Astrocyte of the spinal cord (primary cell): ENCODE measurements around the gene PRKAR1B.

ENCODE experiments used
- DNase-seq: peaks from one replicate; pipeline ENCODE4 v3.0.0; 2011; ENCODE audit warnings: low read depth, low spot score
- H3K4me3 ChIP-seq: 2 replicates; pipeline ENCODE4 v1.5.1; 2011; ENCODE audit warnings: low read depth, mild to moderate bottlenecking, low read length, moderate library complexity
- in situ Hi-C: cut with HindIII; loops from 2 replicates; pipeline ENCODE4 v1.10.0; 2017; ENCODE audit warnings: low sequenced_read_pairs
- TF ChIP-seq, protein P1 (sequence below): IDR thresholded peaks from 2 replicates; pipeline ENCODE4 v1.5.1; 2012; ENCODE audit warnings: low read depth, mild to moderate bottlenecking, low read length, inconsistent platforms

Gene PRKAR1B

DNA sequence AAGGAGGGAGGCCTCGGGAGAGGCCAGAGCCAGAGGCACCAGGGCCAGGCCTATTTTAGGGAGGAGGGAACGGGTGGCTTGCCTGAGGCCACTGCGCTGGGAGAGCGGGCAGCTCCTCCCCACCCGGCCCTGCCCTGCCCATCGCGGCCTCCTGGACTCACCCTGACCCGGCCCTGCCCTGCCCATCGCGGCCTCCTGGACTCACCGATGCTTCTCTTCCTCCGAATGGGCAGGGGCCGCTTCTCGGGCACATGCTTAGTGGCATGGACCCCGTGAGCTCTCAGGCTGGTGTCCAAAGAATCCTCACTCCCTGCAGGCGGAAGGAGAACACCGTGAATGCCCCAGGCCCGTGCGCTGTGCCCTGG lies 215.0 kb downstream of the PRKAR1B start:
- H3K4me3 ChIP-seq = no peak overlapping the region
- TF ChIP-seq, protein P1, sequence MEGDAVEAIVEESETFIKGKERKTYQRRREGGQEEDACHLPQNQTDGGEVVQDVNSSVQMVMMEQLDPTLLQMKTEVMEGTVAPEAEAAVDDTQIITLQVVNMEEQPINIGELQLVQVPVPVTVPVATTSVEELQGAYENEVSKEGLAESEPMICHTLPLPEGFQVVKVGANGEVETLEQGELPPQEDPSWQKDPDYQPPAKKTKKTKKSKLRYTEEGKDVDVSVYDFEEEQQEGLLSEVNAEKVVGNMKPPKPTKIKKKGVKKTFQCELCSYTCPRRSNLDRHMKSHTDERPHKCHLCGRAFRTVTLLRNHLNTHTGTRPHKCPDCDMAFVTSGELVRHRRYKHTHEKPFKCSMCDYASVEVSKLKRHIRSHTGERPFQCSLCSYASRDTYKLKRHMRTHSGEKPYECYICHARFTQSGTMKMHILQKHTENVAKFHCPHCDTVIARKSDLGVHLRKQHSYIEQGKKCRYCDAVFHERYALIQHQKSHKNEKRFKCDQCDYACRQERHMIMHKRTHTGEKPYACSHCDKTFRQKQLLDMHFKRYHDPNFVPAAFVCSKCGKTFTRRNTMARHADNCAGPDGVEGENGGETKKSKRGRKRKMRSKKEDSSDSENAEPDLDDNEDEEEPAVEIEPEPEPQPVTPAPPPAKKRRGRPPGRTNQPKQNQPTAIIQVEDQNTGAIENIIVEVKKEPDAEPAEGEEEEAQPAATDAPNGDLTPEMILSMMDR = no peak
- in situ Hi-C loops = no loop called here
- DNase-seq = no peak

DNA sequence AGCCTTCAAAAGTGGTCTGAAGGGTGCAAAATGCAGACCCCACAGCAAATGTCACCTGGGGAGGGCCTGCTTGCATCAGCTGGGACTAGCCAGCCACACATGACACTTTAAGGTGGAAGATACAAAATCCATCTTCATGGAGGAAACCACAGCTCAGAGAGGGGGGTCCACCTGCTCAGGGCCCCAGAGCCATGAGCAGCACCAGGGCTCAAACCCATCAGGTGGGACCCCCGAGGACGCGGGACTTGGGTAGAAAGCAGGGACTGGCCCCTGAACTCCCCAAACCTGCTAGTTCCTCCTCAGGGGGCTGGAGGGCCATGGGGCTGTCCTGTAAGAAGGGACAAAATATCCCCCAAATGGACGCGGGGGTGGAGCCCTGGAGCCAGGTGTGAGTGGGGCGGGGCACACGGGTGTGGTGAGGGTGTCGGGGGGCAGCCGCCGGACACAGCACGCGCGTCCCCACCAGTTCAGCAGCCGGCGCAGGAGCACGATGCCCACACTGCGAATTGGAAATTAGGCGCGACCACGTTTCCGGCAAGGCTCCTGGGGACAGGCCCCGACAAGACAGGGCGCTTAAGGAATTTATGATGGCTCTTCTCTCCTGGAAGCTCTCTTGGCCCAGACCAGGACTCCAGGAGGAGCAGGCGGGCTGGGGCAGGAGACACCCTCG lies 215.5 kb downstream of the PRKAR1B start:
- H3K4me3 ChIP-seq = no peak overlapping the region
- TF ChIP-seq, protein P1 = no peak
- in situ Hi-C loops = no loop called here
- DNase-seq = no peak

DNA sequence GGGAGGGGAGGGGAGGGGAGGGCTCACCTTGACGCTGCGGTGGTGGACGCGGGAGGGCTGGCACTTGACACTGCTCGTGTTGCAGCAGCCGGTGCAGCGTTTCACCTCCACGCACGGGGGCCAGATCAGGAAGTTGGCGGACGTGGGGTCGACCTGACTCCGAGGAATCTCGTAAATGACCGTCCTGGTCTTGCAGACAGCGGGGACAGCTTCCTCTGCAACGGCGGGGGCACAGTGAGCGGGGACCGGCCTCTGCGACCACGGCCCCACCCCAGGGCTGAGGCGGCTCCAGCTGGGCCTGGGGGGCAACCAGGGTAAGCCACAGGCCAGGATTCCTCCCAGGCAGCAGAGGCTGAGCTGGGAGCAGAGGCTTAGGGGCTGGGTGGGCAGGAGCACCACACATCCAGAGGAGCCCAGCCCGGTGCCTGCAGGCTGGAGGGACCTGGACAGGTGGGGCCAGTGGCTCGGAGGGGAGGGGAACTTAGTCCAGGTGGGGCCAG lies 216.2 kb downstream of the PRKAR1B start:
- no peak overlapping the region for H3K4me3 ChIP-seq
- in situ Hi-C loops = no loop called here
- TF ChIP-seq, protein P1 = no peak
- DNase-seq = no peak

DNA sequence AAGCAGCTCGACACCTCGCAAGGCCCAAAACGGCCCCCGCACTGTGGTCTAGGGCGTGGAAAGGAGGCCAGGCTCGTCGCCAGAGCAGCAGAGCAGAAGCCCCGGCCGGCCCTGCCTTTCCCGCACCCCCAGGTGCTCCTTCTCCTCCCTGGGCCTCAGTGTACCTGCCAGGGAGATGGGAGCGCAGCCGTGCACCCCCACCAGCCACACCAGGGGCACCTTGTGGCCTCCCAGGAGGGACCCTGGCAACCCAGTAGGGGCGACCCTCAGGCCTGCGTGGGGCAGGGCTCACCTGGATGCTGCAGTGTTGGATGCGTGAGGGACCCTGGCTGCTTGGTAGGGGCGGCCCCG lies 217.0 kb downstream of the PRKAR1B start:
- TF ChIP-seq, protein P1 = no peak
- H3K4me3 ChIP-seq = no peak overlapping the region
- in situ Hi-C loops = no loop called here
- DNase-seq = no peak

DNA sequence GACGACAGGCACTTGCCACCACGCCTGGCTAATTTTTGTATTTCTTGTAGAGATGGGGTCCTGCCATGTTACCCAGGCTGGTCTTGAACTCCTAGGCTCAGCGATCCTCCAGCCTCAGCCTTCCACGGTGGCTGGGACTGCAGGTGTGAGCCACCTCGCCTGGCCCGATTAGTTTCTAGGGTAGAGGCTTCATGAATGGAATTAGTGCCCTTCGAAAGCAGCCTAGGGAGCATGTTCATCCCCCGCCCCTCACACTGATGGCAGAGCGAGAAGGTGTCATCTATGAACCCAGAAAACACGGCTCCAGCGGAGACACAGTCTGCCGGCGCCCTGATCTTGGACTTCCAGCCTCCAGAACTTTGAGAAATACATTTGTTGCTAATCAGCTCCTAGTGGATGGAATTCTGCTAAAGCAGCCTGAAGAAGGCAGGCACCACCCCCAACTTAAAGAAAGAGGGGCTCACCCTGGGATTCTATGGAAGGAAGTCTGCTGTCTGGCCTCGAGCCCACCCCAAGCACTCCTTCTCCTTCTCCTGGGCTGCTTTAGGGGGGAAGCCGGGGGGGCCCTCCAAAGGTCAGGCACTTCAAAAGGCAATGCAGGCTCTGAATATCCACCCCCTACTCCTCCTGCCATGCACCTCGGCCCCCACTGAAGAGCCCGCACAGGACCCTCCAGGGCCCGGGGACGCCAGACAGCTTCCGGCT lies 217.5 kb downstream of the PRKAR1B start:
- TF ChIP-seq, protein P1 = no peak
- H3K4me3 ChIP-seq = no peak overlapping the region
- DNase-seq = no peak
- in situ Hi-C loops = no loop called here

DNA sequence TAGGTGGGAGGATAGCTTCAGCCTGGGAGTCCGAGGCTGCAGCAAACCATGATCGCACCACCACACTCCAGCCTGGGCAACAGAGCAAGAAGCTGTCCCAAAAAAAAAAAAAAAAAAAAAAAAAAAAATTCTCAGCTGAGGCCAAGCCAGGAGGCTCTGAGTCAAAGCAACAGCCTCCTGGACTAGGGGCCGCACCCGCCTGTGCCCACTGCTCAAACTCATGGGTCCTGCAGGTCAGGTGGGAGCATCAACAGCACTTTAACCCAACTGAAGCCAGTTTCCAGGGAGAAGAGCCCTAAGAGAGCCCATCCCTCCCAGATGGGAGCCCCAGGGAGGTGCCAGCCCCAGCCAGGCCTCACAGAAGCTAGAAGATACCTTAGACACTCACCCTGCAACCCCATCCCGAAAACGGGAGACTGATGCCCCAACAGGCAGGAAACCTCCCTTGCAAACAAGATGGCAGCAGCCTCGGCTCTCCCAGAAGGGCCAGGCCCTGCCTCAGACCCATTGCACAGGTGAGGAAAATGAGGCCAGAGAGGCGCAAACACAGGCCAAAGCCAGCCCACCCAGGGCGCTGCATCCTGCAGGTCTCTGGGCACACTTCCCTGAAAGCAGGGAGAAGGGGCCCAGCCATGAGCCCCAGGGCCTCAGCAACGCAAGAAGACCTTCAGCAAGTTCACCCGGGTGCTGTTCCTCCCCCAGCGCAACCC lies 218.5 kb downstream of the PRKAR1B start:
- TF ChIP-seq, protein P1 = no peak
- no peak overlapping the region for H3K4me3 ChIP-seq
- in situ Hi-C loops = no loop called here
- no peak for DNase-seq
